A673 (cell line): ENCODE measurements around the gene OR5A2.

Source experiments
- EZH2 ChIP-seq: fragments of 200-600 bp; sonication (generic); IDR thresholded peaks from 2 replicates; pipeline ENCODE4 v1.6.1; 2017; ENCODE audit warnings: borderline replicate concordance, low read depth, mild to moderate bottlenecking, mixed read lengths, antibody characterized with exemption, low read length; ENCODE audit not compliant: poor library complexity, severe bottlenecking
- TF ChIP-seq, protein P1 (sequence below): fragments of 300-800, 200-600 bp; sonication (generic); conservative IDR thresholded peaks from 2 replicates; pipeline ENCODE4 v1.5.1; 2017; ENCODE audit warnings: low read depth, mild to moderate bottlenecking, antibody characterized with exemption, low read length, moderate library complexity, mixed read lengths

DNA sequence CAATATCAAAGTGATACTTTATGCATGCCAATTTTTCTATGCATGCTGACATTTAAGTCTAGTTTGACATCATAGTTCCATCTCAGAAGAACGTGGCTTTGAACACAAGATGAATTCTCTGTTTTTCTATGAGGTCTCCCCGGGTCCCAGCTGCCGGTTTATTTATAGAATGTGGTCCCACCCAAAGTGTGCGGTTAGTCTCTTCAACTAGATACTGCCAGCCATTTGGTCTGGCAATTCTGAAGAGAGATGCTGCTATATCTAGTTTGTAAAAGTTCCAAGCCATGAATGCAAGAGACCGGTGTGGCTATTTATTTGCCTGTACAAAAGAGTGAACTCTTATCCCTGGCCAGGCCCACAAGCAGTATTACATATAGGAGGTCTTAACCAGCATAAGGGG lies 9.2 kb downstream of the OR5A2 start:
- TF ChIP-seq, protein P1, sequence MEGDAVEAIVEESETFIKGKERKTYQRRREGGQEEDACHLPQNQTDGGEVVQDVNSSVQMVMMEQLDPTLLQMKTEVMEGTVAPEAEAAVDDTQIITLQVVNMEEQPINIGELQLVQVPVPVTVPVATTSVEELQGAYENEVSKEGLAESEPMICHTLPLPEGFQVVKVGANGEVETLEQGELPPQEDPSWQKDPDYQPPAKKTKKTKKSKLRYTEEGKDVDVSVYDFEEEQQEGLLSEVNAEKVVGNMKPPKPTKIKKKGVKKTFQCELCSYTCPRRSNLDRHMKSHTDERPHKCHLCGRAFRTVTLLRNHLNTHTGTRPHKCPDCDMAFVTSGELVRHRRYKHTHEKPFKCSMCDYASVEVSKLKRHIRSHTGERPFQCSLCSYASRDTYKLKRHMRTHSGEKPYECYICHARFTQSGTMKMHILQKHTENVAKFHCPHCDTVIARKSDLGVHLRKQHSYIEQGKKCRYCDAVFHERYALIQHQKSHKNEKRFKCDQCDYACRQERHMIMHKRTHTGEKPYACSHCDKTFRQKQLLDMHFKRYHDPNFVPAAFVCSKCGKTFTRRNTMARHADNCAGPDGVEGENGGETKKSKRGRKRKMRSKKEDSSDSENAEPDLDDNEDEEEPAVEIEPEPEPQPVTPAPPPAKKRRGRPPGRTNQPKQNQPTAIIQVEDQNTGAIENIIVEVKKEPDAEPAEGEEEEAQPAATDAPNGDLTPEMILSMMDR, result no peak
- no peak for TF ChIP-seq EZH2
